Suprapubic skin (tissue), 4 donors: ENCODE data around the gene RPL10A.

Experiments
- EP300 ChIP-seq: sonication (generic); formaldehyde crosslinking; IDR thresholded peaks from one replicate; pipeline ENCODE4 v1.6.1; 2017; ENCODE audit warnings: antibody characterized with exemption
- POLR2A ChIP-seq, 2 donors: fragments of 450-650 bp; IDR thresholded peaks; one replicate each; pipeline ENCODE4 v1.6.1; 2017; ENCODE audit warnings: antibody characterized with exemption in 2 of 2, mild to moderate bottlenecking in 2 of 2, moderate library complexity in 2 of 2
- POLR2AphosphoS5 ChIP-seq, 3 donors: sonication (generic); formaldehyde crosslinking; IDR thresholded peaks; one replicate each; pipeline ENCODE4 v1.6.1; 2017; ENCODE audit warnings: antibody characterized with exemption in 3 of 3
- TF ChIP-seq, protein P1 (sequence below), 2 donors: fragments of 200-600 bp in 1 of 2; fragments of 450-650 bp in 1 of 2; sonication (generic) in 1 of 2; IDR thresholded peaks; one replicate each; pipeline ENCODE4 v1.5.1; 2016 to 2019; ENCODE audit warnings: antibody characterized with exemption in 2 of 2, mild to moderate bottlenecking in 1 of 2, moderate library complexity in 1 of 2

DNA sequence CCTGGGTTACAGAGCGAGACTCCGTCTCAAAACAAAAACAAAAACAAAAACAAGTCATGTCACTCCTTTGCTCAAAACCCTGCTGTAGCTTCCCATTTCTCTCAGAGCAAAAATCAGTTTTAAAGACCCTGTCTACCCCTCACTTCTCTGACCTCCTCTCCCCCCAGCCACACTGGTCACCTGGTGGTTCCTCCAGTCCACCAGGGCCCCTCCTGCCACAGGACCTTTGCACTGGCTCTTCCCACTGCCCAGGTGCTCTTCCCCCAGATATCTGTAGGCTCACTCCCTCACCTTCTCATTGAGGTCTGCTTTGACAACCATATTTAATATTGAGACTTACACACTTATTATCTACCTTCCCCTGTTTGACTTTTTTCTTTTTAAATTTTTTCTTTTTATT, 33.6 kb downstream of the RPL10A start:
- TF ChIP-seq, protein P1, sequence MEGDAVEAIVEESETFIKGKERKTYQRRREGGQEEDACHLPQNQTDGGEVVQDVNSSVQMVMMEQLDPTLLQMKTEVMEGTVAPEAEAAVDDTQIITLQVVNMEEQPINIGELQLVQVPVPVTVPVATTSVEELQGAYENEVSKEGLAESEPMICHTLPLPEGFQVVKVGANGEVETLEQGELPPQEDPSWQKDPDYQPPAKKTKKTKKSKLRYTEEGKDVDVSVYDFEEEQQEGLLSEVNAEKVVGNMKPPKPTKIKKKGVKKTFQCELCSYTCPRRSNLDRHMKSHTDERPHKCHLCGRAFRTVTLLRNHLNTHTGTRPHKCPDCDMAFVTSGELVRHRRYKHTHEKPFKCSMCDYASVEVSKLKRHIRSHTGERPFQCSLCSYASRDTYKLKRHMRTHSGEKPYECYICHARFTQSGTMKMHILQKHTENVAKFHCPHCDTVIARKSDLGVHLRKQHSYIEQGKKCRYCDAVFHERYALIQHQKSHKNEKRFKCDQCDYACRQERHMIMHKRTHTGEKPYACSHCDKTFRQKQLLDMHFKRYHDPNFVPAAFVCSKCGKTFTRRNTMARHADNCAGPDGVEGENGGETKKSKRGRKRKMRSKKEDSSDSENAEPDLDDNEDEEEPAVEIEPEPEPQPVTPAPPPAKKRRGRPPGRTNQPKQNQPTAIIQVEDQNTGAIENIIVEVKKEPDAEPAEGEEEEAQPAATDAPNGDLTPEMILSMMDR (IDR thresholded peaks at IDR 0.05) = no peak
- no peak for TF ChIP-seq POLR2A (IDR thresholded peaks at IDR 0.05)
- no peak for TF ChIP-seq POLR2AphosphoS5 (IDR thresholded peaks at IDR 0.05)
- TF ChIP-seq EP300 = no peak
